ENCODE measurements around the gene CLCNKB. TPM values are rescaled to one million over a fixed set of nuclear protein-coding genes. Genes with fewer than 3 reads are reported as not detected.
"Not testable (repeated sequence)": the region's sequence is repeated elsewhere in the genome, so short reads cannot be mapped to it uniquely, and the experiment has no call there.

CLCNKB gene
- total RNA-seq, 1 donor from 2014 or later = not detected

- Histone ChIP-seq H3K4me3 (no peak overlapping the region), H3K36me3 (no peaks in the 10 kb centered on the region), H3K9me3 (no peaks in the 10 kb centered on the region), H3K27me3 (no peaks in the 10 kb centered on the region), H3K4me1 (no peaks in the 10 kb centered on the region), H3K27ac (no peak overlapping the region)
- TF ChIP-seq POLR2A (IDR thresholded peaks at IDR 0.05) (no peak), POLR2AphosphoS5 (IDR thresholded peaks at IDR 0.05; ENCODE audit: insufficient read depth in 1 of 2, low read depth in 1 of 2) (no peak), CTCF (IDR thresholded peaks at IDR 0.05) (no peak)
- intact Hi-C loops (cut with DNase I) = no loop called here
- DNase-seq (ENCODE audit: extremely low spot score in 2 of 2) = no peak
These were observed 1.5 kb upstream of the CLCNKB start for GRCh38 chr1:16042096-16042495.

GRCh38 chr1:16042654-16043053 is 928 bp upstream of the CLCNKB start:
- H3K4me3 ChIP-seq; H3K9me3 ChIP-seq; DNase-seq (ENCODE audit: extremely low spot score in 2 of 2); H3K4me1 ChIP-seq; H3K27ac ChIP-seq; H3K27me3 ChIP-seq; H3K36me3 ChIP-seq; intact Hi-C loops (cut with DNase I): not testable (repeated sequence)

GRCh38 chr1:16043950-16044349 is 368 bp downstream of the CLCNKB start:
- Histone ChIP-seq H3K27me3 (no peaks in the 10 kb centered on the region), H3K27ac (no peak overlapping the region), H3K36me3 (no peaks in the 10 kb centered on the region), H3K9me3 (no peaks in the 10 kb centered on the region), H3K4me1 (peaks cover 10% of the 10 kb centered on the region), H3K4me3 (no peak overlapping the region)
- no peak for DNase-seq (ENCODE audit: extremely low spot score in 2 of 2)
- no peak for TF ChIP-seq POLR2A (IDR thresholded peaks at IDR 0.05)
- intact Hi-C loops (cut with DNase I) = no loop called here

DNA sequence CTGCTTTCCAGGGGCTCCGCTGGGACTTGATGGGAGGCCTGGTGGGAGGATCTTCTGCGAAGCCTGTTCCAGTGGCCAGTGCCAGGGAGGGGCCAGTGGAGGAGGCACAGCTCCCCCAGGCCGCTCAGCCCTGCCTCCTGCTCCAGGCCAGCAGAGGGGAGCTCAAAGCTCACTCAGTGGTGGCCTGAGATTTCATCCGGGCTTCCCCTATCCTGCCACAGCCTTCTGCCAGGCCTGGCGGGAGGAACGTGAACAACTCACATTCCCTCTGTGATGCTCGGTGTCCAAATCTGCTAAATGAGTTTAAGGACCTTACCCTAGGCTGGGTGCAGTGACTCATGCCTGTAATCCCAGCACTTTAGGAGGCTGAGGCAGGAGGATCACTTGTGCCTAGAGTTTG is 3.3 kb downstream of the CLCNKB start:
- Histone ChIP-seq H3K27me3 (no peaks in the 10 kb centered on the region), H3K4me3 (no peak overlapping the region), H3K36me3 (no peaks in the 10 kb centered on the region), H3K9me3 (no peaks in the 10 kb centered on the region), H3K4me1 (peaks cover 13% of the 10 kb centered on the region), H3K27ac (no peak overlapping the region)
- intact Hi-C loops (cut with DNase I) = loop anchor here (2.0 kb wide), 1 partner anchor 22 kb away; no protein-coding TSS in a partner anchor
- TF ChIP-seq POLR2A (IDR thresholded peaks at IDR 0.05) (no peak), POLR2AphosphoS5 (IDR thresholded peaks at IDR 0.05; ENCODE audit: insufficient read depth in 1 of 2, low read depth in 1 of 2) (no peak), CTCF (IDR thresholded peaks at IDR 0.05) (no peak)
- DNase-seq (ENCODE audit: extremely low spot score in 2 of 2) = no peak

GRCh38 chr1:16047791-16048475 is 4.4 kb downstream of the CLCNKB start:
- DNase-seq (ENCODE audit: extremely low spot score in 2 of 2) = no peak
- intact Hi-C loops (cut with DNase I) = loop anchor here (2.0 kb wide), 1 partner anchor 23 kb away; no protein-coding TSS in a partner anchor
- Histone ChIP-seq H3K27ac (no peak overlapping the region), H3K9me3 (no peaks in the 10 kb centered on the region), H3K27me3 (no peaks in the 10 kb centered on the region), H3K4me1 (peaks cover 13% of the 10 kb centered on the region), H3K36me3 (no peaks in the 10 kb centered on the region), H3K4me3 (peak overlapping the region in 1 of 2 donors; percentile 42)
- no peak for TF ChIP-seq POLR2A (IDR thresholded peaks at IDR 0.05)
- TF ChIP-seq CTCF (IDR thresholded peaks at IDR 0.05) = no peak

DNA sequence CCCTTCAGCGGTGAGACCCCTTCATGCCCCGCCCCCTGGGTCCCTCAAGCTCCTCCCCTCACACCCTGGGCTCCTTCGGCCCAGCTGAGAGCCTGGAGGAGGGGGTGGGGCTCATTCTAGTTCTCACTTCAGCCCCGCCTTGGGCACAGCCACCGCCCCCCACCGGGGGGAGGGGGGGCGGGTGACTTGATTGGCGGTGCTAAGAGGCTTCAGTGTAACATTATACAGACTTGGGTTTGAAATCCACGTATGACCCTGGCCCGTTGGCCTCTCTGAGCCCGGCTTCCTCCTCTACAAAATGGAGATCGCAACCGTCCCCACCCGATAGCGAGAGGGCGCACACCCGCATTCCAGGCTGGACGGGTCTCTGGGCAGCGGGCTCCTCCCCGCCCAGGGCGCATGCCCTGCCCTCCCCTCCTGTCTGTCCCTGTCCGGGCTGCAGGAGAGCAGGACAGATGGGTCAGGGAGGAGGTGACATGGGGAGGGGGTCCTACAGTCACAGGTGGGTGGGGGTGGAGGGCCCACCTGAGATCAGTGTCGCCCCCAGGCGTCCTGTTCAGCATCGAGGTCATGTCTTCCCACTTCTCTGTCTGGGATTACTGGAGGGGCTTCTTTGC is 5.1 kb downstream of the CLCNKB start:
- no peak for DNase-seq (ENCODE audit: extremely low spot score in 2 of 2)
- H3K27ac ChIP-seq = no peak overlapping the region
- H3K4me1 ChIP-seq = peaks cover 13% of the 10 kb centered on the region
- no peaks in the 10 kb centered on the region for H3K36me3 ChIP-seq
- no peaks in the 10 kb centered on the region for H3K27me3 ChIP-seq
- H3K9me3 ChIP-seq = no peaks in the 10 kb centered on the region
- no peak for TF ChIP-seq POLR2A (IDR thresholded peaks at IDR 0.05)
- peak in 1 of 2 donors; percentile 28 for TF ChIP-seq POLR2AphosphoS5 (IDR thresholded peaks at IDR 0.05; ENCODE audit: insufficient read depth in 1 of 2, low read depth in 1 of 2)
- H3K4me3 ChIP-seq = peak overlapping the region; percentile 37 to 42
- intact Hi-C loops (cut with DNase I) = no loop called here

Measured in vagina (tissue), 2 donors.